ENCODE data around the gene CTXN1.

DNA sequence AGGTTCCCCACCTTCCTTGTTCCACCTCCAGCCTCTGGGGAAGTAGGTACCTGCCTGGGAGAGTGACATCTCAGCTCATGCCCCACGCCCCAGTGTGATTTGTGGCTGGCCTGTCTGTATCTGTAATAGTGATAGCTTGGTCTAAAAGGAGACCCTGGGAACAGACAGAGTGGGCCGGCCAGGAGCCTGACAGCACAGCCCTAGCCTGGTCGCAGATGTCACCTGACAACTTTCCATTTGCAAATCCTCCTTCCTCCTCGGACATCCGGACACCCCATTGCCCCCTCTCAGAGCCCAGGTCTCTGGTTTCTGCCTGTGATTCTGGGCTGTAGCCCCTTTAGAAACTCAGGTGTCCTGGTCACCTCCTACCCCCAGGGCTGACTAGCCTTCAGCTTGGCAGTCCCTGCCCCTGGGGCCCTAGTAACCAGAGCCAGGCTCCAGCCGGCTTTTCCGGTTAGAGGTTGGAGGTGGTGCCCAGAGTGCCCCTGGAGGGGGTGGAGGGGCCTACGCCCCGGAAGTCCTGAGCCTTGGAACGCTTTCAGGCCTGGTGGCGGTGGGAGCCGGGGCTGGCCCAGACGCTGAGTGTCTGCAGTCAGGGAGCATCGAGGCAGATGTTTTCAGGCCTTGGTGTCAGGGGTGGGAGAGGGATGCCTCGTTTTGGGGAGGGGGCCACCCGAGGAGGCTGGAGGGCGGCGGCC, 31.2 kb downstream of the CTXN1 start:
- TF ChIP-seq, protein P1, sequence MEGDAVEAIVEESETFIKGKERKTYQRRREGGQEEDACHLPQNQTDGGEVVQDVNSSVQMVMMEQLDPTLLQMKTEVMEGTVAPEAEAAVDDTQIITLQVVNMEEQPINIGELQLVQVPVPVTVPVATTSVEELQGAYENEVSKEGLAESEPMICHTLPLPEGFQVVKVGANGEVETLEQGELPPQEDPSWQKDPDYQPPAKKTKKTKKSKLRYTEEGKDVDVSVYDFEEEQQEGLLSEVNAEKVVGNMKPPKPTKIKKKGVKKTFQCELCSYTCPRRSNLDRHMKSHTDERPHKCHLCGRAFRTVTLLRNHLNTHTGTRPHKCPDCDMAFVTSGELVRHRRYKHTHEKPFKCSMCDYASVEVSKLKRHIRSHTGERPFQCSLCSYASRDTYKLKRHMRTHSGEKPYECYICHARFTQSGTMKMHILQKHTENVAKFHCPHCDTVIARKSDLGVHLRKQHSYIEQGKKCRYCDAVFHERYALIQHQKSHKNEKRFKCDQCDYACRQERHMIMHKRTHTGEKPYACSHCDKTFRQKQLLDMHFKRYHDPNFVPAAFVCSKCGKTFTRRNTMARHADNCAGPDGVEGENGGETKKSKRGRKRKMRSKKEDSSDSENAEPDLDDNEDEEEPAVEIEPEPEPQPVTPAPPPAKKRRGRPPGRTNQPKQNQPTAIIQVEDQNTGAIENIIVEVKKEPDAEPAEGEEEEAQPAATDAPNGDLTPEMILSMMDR (IDR thresholded peaks at IDR 0.05; ENCODE audit: low read depth, low read length): no peak
- TF ChIP-seq EZH2phosphoT487 (IDR thresholded peaks at IDR 0.05; ENCODE audit: low read depth): no peak

Data from OCI-LY3 (cell line).